NCI-H345 treated with DMSO at 0.1 percent for 48 hours (cell line): ENCODE data around the gene MIF4GD.
"Not testable (repeated sequence)": the region's sequence is repeated elsewhere in the genome, so short reads cannot be mapped to it uniquely, and the experiment has no call there.

ENCODE experiments used
- DNase-seq: peaks from one replicate; lab custom pipeline; 2025; ENCODE audit not compliant: unreplicated experiment; lab: John Stamatoyannopoulos, UW

MIF4GD gene

DNA sequence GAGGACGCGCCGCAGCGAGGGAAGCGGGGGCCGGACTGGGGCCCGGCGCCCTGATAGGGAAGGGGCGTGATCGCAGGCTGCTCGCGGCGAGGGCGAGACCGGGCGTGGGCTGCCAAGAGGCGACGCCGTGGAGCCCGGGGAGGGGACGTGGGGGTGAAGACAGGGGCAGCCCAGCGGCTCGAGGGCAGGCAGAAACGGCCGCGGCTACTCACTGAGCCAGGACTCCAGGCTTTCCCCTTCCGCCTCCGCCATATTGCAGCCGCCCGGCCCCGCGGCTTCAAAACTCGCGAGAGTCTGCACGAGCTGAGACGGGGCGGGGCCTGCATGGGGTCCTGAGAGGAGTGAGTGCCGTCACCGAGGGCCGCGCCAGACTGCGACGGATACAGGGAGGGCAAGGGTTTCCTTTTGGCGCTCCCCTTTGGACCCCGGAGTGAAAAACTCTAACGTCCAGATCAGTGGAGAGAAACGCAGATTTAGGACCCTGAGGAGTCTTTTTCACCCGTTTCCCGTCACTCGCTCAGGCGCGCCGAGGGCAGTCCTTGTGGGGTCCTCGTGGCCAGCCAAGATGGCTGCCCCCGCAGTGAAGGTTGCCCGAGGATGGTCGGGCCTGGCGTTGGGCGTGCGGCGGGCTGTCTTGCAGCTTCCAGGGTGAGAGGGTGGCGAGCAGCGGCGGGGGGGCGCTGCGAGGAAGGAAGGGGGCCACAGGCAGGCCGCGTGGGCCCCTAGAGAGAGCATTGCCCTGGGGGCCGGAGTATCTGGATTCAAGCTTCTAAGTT, 9.5 kb downstream of the MIF4GD start, which contains the start of the genes GGA3 and MRPS7:
TSS of gene GGA3 (minus strand) at position 271 of the 776 bp plus-strand sequence. CDS start at position 252, 19 bp downstream.
TSS of gene MRPS7 (plus strand) at position 544 of the 776 bp plus-strand sequence. CDS start at position 566, 22 bp downstream.
- DNase-seq, result peak; percentile 90

DNA sequence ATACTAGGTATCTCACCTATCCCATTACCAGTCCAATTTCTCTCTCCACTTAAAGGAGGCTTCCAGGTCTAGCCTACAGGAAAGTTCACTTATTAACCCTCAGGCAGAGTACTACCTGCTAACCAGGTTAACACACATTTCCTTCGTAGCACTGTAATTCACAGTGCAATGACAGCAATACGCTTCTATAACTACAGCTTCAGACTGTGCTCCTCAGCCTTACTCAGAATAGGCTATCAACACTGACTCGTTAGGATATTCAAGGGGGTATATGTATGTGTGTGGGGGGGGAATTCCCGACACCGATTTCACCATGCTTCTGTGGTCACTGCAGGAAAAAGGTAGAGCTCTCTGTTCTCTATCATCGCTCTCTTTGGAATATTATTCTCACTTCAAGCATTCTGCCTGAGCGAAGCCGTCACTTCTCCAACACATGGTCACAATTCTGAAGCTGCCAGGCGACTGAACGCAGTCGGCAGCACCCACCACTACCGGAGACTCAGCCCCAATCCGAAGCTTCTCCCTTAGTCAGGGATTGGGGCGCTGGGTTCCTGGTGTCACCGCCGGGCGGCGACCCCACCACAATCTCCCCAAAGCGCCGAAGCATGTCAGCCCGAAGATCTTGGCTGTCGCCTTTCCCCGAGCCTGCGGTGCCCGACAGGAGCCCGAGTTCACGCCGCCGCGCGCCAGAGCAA, 10.2 kb downstream of the MIF4GD start:
- DNase-seq, result no peak

DNA sequence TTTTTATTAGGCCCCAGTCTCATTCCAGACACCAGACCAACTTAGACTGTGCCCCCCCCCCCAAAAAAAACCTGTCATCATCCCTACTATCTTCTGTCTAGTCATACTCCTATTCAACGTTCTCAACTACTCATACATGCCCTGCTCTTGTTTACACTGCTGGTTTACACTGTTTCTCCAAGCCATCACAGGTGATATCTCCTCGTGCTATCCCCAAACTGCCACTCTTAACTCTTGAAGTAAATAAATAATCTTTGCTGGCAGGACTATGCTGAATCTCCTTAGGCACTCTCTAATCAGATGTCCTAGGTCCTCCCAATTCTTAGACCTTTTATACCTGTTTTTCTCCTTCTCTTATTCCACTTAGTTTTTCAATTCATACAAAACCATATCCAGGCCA, 13.8 kb downstream of the MIF4GD start:
- not testable (repeated sequence) for DNase-seq

GRCh38 chr17:75255954-75256698, 14.9 kb downstream of the MIF4GD start:
- not testable (repeated sequence) for DNase-seq

GRCh38 chr17:75252039-75252816, 18.8 kb downstream of the MIF4GD start:
- no peak for DNase-seq

- DNase-seq, result no peak
These were observed 21.0 kb downstream of the MIF4GD start for GRCh38 chr17:75250009-75250471.

DNA sequence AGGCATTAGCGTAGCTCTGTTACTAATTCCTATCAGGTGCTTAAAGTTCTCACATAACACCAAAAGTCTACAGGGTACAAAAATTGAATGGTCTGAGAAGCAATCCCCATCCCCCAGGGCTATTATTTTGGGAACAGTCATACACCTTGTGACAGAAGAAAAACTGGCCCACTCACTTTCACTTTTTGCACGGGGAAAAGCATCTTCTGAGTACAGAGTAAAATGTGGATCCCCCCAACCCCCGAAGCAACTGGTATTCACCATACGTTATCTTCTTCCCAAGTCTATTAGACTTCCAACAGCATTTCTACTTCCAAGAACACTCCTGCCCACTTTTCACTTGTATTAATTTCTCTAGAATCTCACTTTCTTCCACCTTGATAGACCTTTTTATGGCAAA, 21.5 kb downstream of the MIF4GD start:
- DNase-seq, result no peak

DNA sequence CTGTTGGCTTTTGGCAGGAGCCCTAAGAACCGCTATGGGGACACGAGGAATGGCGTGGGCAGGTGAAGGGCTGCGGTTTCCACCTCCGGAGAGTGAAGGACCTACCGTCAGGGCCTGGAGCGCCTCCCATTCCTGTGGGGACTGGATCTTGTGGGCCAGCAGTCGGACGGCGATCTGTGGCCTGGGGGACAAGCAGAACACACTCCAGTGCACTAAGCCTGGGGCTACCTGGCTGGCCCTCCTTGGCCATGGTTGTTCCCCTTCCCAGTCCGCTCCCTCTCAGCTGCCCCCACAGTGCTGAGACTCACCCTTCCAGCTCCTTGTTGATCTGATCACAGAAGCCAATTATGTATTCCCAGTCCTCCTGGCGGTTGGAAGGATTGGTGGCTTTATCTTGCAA, 24.6 kb downstream of the MIF4GD start:
- no peak for DNase-seq

DNA sequence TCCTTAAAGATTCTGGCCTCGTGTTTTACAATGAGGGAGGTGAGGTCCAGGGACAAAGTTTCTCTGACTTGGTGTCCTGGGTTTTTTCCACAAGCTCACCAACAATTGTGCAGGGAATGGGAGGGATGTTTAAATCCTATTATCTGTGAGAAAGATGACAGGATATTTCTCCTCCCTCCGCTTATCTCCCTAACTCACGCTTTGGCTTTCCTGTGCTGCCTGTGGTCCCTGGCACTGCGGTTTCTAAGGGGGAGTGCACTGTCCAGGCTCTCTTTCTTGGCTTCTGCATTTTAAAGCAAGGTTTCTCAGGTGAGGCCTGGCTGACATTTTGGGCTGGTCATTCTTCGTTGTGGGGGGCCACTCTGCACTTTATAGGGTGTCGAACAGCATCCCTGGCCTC, 26.0 kb downstream of the MIF4GD start:
- no peak for DNase-seq

- no peak for DNase-seq
These were observed 26.7 kb downstream of the MIF4GD start for GRCh38 chr17:75244133-75244866.

DNA sequence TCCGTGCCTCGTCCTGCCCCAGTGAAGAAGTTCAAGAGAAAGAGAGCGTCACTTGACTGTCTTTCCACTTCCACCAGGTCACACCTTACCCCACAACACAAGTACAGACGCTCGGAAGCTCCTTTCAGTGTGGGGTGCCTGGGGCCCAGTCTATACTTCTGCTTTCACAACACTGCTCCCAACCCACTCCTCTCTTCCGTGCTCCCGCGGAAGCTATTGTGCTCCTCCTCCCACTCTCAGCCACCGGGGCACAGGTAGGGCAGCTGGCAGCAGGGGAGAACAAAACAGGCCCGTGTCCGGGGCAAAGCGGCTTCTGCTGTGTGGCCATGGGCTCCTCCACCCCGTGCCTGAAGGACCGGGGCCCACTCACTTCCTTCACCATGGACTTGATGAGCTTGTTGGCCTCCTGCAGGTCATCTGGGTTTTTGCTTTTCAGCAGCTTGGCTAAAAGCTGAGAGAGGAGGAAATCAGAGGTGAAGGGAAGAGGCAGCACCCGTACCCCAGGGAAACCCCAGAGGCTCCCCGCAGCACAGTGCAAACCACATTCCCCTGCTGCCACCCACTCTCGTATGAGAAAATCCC, 28.5 kb downstream of the MIF4GD start:
- DNase-seq, result no peak

GRCh38 chr17:75241996-75242460, 29.0 kb downstream of the MIF4GD start:
- no peak for DNase-seq

DNA sequence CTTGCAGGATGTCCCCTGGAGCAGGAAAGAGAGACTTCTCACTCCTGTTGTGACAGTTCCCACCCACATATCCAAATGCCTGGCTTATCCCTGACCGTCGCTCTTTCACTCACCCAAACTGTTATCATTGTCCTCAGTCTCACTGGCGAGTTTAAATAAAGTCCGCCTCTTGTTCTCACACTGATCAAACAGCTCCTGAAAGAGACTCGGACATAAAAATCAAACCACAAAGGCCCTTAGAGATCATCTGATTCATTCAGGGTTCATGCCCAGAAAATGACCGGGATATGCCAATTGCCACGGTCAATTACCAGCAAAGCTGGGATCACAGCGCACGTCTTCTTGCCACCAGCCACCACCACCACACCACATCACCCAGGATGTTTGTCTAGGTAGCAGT, 29.5 kb downstream of the MIF4GD start:
- no peak for DNase-seq

GRCh38 chr17:75241143-75241430, 29.9 kb downstream of the MIF4GD start:
- DNase-seq, result no peak

- DNase-seq, result no peak
These were observed 30.5 kb downstream of the MIF4GD start for GRCh38 chr17:75240394-75241142.

DNA sequence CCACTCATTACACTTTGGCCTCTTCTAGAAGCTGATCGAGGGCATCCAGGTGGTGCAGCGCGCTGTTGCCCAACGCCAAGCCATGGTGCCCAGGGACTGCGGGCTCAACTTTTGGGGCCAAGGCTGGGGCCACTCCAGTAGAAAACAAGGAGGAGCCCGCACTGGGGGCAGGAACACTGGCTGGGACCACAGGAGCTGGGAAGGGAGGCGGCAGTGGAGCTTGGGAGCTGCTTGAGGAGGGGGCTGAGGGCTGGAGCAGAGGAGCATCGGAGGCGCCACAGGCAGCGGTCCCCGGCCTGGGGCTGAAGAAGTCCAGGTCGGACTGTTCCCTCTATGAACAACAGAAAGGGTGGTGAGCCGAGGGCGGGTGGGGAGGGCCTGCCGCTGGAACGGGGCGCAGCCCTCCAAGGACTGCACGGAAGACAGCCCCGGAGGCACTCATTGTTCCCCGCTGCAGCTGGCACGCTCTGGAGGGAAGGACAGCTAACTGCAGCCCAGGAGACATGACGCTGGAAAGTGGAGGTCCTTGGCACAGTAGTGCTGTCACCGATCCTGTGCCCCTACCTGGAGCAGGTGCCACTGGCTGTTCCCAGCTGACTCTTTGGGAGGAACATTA, 31.1 kb downstream of the MIF4GD start:
- DNase-seq, result no peak

DNA sequence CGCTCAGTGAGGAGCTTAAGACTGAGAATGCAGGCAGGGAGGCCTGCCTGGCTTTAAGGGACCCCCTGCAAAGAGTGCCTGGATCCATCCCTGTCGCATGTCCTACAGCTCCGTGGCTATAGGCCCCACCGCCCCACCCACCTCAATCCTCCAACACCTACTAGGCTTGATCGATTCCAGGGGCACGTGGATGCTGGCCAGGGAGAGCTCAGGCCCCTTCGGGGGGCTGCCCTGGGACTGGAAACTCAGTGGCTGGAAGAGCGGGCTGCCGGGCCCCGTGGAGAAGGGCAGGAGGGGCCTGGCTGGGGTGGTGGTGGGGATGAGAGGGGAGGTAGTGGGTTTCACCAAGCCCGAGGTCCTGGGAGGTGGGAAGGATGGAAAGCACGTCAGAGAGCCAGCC, 31.8 kb downstream of the MIF4GD start:
- DNase-seq, result no peak

- peak; percentile 39 for DNase-seq
These were observed 32.3 kb downstream of the MIF4GD start for GRCh38 chr17:75238684-75239191.
